GM04504 (cell line): ENCODE data around the gene TSKU.
A peak's percentile ranks its signal among the peaks of the same experiment; 100 is the strongest.

ENCODE experiments used
- DNase-seq: peaks from one replicate; pipeline ENCODE4 v3.0.0-alpha.2; 2012; ENCODE audit warnings: low read depth

Gene TSKU

DNA sequence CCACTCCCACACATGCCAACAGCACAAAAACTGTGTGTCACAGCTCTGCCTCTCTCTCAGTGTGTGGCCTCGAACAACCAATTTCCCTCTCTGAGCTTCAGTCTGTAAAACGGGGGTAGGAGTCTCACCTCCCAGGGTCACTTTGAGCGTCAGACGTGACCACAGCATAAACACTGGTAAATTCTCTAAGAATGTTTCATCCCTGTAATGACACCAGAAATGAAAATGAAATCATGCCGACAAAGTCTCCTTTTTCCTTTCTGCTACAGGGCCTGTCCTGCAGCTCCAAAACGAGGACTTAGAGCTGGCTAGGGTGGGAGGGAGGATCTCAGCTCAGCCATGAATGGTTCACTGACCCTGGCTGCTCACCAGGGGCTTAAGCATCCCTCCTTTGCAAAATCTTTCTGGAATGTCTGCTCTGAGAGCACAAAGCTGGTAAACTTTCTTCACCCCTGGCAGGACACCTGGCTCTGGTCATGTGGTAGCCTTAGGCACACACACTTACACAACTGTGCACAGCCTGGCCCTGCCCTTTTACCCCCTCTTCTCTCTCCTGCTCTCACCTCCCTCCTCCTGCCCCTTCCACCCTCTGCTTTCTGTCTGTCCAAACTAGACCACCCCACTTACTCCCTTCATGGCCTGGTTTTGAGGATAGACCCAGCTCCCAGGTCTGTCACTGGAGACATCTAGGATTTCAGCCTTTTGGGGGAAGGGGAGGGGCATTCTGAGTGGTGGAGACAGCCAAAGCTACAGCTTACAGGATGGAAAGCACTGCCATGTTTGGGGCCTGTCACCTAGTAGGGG lies 12.3 kb upstream of the TSKU start:
- DNase-seq, result peak; percentile 82

DNA sequence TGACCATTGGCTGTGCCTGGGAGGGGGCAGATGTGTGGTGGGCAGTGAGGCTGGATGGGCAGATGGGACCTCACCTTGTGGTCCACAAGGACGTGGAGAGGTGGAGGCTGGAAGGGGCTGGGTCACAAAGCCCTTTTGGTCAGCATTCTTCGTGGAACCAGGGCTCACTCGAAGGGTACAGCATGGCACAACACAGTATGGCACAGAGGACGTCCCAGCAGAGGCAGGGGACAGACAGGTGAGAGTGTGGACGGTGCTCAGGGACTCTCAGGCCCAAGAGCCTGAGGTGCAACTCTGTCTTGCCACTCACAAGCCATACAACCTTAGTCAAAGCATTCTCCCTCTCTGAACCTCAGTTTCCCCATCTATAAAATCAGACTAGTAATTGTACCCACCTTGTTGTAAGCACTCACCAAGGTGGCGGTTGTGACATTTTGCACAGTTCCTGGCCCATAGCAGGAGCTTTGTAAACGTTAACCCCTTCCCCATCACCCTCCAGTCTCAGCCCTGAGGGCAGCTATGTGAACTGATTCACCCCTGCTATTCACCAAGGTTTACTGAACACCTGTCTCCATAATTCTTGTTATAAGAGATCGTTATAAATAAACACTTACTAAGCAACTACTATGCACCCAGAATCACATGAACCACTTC lies 11.6 kb upstream of the TSKU start:
- DNase-seq, result no peak

GRCh38 chr11:76772100-76772782 lies 10.9 kb upstream of the TSKU start:
- no peak for DNase-seq

DNA sequence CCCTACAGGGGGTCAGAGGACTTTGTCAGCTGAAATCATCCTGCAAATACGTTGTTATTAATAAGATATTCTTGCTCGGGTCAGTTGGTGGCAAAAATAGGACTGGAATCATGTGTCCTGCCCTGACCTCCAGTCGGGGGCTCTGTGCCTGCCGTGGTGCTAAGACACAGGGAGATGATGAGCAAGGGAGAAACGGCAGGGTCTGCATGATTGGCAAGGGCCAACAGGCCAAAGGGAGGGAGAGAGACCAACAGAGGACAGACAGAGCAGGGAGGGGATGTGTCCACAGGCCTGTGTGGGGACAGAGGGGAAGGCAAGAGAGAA lies 10.4 kb upstream of the TSKU start:
- no peak for DNase-seq

DNA sequence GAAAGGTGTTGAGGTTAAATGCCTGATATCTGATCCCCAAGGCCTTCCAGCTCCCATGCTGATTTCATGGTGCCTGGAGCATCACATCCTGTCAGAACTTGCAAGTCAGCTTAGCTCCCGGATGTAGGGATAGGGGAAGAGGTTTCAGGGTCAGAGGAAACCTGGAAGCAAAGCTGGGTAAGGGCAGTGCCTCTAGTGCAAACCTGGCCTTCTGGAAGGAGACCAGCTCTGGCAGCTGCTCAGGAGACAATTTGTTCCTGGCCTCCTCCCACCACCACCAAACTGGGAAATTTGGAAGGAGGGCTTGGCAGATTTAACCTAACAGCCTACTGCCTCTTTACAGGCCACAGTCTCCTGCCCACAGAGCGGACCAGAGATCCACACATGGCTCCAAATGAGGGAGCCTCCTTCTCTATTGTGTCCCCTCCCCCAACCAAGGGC lies 9.2 kb upstream of the TSKU start:
- DNase-seq, result no peak

DNA sequence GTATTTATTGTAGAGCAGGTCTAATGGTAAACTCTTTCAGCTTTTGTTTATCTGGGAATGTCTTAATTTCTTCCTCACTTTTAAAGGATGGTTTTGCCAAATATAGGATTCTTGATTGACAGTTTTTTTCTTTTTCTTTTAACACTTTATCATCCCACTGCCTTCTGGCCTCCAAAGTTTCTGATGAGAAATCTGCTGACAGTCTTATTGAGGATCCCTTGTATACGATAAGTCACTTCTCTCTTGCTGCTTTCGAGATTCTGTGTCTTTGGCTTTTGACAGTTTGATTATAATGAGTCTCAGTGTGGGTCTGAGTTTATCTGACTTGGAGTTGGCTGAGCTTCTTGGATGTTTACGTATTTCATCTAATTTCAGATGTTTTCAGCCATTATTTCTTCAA lies 6.7 kb upstream of the TSKU start:
- no peak for DNase-seq

GRCh38 chr11:76777305-76777704 lies 5.9 kb upstream of the TSKU start:
- no peak for DNase-seq

GRCh38 chr11:76777876-76778275 lies 5.3 kb upstream of the TSKU start:
- no peak for DNase-seq

DNA sequence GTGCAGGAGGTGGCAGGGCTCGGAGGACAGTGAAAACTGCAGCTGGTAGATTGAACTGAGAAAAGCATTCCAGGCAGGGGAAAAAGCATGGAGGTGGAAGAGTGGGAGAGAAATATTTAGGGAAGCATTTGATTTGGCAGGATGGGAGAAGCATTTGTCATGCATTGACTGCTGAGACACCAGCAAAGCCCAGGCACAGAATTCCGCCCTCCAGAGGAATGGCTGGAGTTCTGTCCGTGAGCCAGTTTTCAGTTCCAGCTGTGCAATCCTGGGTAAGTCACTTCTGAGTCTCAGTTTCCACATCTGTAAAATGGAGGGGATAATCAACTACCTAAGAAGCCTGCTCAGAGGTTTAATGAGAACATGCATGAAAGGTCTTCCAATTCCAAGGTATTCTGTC lies 4.3 kb upstream of the TSKU start:
- no peak for DNase-seq

GRCh38 chr11:76781046-76781801 lies 1.9 kb upstream of the TSKU start:
- no peak for DNase-seq

- DNase-seq, result no peak
Observed at GRCh38 chr11:76781807-76782530, 1.2 kb upstream of the TSKU start.

DNA sequence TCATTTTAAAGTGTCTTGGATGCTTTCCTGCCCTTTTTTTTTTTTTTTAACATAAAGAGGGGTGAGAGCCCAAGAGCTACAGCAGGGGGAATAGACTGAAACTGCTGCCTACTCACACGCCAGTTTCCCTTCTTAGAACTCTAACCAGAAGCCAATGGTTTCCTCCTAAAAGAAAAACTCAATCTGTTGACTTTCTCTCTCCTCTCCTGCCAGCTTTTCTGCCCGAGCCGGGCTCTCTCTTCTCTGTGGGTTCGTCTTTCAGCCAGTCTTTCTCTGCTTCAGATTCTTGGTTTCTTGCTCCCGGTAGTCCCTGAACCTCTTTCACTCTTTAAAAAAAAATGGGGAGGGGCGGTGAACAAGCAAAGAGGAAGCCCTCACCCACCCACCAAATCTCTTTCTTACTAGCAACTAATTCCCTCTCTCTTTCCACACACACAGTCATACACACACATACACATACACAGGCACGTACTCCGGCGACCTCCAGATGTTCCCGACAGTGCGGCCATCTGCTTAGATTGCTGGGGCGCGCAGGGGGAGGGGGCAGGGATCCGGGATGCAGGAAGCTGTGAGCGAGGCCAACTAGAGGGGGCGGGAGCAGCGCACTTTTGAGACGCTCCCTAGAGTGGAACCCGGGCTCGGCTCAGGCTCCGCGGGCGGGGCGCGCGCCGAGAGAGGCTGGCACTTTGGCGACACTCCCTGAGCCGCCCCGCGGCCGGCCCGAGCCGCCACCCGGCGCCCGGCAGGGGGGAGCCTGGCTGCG lies 444 bp upstream of the TSKU start:
- peak; percentile 88 for DNase-seq

GRCh38 chr11:76783896-76784813 lies 999 bp downstream of the TSKU start:
- no peak for DNase-seq

- DNase-seq, result no peak
Observed at GRCh38 chr11:76785513-76785912, 2.4 kb downstream of the TSKU start.

- DNase-seq, result no peak
Observed at GRCh38 chr11:76786016-76786415, 2.9 kb downstream of the TSKU start.

DNA sequence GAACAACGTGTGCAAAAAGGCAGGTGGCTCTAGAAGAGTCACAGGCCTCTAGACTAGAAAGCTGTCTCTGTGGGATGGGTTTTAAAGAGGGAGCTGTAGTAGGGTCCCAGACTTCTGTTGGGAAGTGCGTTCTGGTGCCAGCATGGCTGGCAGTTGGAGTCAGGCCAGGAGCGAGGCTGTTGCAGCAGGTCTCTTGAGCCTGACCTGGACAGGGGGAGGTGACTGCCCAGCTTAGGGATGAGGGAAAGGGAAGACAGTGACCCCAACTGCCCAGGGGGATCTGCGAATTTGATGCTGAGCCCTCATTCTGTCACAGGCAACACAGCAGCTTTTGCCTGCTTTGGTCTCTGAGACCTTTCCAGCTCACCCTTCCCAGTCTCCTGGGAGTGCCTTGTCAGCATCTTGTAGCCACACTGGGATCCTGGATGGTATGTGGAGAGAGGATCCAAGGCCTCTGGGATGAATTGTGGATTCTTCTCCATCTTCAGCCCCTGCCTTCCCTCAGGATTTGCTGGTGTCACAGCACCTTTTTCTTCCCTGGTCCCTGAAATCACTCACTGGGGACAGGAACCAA lies 3.4 kb downstream of the TSKU start:
- DNase-seq, result no peak

DNA sequence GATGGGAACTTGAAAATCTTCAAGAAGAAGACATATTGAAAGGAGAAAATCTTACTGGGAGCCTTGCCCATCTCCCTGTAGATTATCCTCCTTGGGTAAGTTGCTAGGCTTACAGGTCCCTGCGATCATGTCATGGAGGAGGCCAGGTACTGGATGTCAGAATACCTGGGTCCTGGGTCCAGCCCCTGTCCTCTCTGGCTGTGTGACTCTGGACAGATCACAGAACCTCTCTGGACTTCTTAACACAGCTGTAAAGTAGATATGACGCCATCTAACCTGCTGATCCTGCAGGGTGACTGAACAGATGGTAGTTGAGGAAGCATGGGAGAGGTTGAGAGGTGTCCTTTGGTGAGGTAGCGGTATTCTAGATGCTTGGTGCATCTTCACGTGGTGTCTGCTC lies 4.1 kb downstream of the TSKU start:
- no peak for DNase-seq

GRCh38 chr11:76787911-76788596 lies 4.9 kb downstream of the TSKU start:
- DNase-seq, result no peak
